Esophagus mucosa (tissue), 1 donor: ENCODE results near the gene KDM4C. TPM values are rescaled to one million over a fixed set of nuclear protein-coding genes. Genes with fewer than 3 reads are reported as not detected.
"Not testable (repeated sequence)": the region's sequence is repeated elsewhere in the genome, so short reads cannot be mapped to it uniquely, and the experiment has no call there.

Experiments used
- ATAC-seq: fragments of 200-7000 bp; cut with Tn5 transposase; one replicate; pipeline ENCODE4 v1.9.1; 2020
- total RNA-seq: library from RNA; stranded (reverse); gene quantifications from one replicate; pipeline ENCODE4 v1.2.4, GENCODE V29; 2023
- donor health status: DM: yes; HTN: yes; CAD: no.

Gene KDM4C
- total RNA-seq, 1 donor from 2014 or later: 19.2 TPM

DNA sequence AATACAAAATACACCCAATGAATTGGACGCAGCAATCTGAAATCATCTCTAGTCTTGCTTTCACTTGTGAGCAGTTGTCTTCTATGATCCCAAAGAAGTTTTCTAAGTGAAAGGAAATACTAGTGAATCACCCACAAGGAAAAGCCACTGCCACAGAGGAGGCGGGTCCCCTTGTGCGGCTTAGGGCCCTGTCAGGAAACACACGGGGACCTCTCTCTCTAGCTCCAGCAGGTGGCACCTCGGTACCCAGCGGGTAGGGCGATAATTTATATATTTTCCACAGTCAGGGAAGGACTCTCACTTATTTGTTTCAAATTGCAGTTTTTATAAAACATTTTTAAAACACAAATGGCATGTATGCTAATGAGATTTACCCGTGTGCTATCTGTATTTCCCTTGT is 417.1 kb downstream of the KDM4C start:
- ATAC-seq: peak; percentile 44

DNA sequence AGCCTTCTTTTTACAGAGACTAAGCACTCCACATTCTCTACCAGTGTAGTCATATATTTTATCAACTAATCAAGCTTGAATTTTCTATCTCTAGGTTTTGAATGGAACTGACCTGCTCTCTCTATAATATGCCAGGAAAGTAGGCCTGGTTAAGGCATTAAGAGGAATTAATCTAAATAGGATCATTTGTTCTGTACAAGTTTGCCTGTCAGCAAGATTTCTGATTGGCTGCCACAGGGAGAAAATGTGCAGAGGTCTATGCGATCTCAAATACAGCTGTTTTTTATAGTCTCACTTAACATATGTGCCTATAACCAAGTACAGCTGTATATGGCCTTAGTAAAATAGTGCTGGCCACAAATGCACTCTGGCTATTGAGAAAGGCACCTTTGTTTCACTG is 418.8 kb downstream of the KDM4C start:
- ATAC-seq: no peak

GRCh38 chr9:7177383-7177782 is 419.6 kb downstream of the KDM4C start:
- no peak for ATAC-seq

GRCh38 chr9:7178729-7179128 is 421.0 kb downstream of the KDM4C start:
- no peak for ATAC-seq

DNA sequence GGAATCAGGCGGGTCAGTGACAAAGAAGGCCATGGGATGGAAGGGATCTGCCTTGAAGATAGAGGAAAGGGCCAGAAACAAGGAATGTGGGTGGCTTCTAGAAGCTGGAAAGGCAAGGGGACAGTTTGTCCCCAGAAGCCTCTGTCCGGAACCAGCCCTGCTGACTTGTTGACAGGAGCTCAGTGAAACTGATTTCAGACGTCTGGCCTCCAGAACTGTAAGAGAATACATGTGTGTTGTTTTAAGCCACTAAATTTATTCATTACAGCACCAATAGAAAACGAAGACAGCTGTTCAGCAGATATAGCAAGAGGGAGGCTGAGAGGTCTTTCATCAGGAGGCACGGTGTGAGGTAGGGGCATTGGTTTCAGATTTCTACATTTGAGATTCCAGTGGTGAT is 422.5 kb downstream of the KDM4C start:
- no peak for ATAC-seq

- ATAC-seq: not testable (repeated sequence)
Measured at GRCh38 chr9:7183139-7183538, 425.4 kb downstream of the KDM4C start.

- ATAC-seq: peak; percentile 76
Measured at GRCh38 chr9:7185612-7186011, 427.8 kb downstream of the KDM4C start.

- ATAC-seq: peak; percentile 48
Measured at GRCh38 chr9:7186175-7186574, 428.4 kb downstream of the KDM4C start.

DNA sequence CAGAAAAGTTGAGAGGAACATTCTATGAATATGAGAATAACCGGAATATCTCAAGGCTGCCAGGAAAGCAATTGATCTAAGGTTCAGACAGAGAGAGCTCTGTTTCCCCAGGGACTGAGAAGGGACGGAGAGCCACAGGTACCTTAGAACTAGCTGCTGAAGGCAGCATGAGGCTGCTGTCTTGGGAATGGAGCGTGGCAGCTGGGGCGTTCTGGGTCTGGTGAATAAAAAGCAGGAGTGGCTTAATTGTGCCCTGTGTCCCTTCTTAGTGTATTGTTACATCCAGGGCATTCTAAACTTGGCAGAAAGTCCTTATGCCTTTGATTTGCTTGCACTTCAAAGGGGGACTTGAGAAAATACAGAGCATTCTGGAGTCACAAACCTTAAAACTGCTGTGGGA is 434.5 kb downstream of the KDM4C start:
- no peak for ATAC-seq

DNA sequence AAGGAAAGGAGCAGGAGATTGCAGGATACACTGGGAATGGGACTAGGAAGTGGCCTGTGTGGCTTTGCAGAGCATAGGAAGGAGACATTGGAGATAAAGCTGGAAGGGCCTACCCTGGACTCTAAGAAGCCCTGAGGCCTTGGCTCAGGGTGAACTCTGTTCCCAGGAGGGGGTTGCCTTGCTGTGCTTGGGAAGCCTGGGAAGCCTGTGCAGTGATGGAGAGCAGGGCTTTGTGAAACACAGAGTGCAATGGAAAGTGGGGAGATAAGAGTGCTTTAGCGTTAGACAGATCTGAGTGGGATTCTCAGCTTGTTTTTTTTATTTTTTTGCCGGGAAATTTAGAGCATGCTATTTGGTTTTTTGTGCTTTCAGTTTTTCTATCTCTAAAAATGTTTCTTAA is 437.8 kb downstream of the KDM4C start:
- no peak for ATAC-seq

DNA sequence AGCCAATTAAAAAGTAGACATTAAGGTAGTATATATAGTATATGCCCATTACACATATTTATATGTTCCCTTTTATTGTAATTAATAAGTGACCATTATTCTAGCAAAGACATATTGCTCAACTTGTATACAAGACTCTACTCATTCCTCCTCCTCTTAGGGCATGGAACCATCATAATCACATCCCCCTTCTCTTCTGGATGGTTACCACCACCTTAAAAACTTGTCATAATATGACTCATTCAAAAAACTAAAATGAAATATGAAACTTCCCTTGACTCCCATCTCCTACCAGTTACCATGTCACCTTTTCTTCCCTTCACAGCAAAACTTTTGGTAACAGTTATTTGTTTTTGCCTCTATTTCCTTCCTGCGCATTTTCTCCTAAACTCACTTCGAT is 438.7 kb downstream of the KDM4C start:
- no peak for ATAC-seq

GRCh38 chr9:7201196-7201595 is 443.4 kb downstream of the KDM4C start:
- no peak for ATAC-seq

GRCh38 chr9:7205806-7206205 is 448.0 kb downstream of the KDM4C start:
- ATAC-seq: no peak

GRCh38 chr9:7206221-7206758 is 448.5 kb downstream of the KDM4C start:
- ATAC-seq: no peak

- ATAC-seq: no peak
Measured at GRCh38 chr9:7209016-7209715, 451.4 kb downstream of the KDM4C start.

DNA sequence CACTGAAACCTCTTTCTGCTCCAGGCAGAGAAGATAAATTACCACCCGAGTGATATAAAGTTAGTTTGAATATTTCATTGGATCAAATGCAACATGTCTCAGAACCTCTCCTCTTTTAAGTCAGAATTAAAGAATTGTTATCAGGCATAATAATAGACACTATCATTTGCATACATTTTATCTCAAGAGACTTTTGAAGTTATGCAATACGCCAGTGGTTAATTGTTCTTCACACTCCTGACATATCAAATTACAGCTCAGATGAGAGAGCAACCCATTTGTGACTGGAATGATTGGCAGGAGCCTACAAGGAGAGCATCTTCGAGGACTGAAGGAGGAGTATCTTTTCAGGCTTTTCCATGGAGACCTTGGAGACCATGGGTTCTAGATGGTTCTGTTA is 452.2 kb downstream of the KDM4C start:
- ATAC-seq: no peak

- no peak for ATAC-seq
Measured at GRCh38 chr9:7210854-7211637, 453.3 kb downstream of the KDM4C start.

DNA sequence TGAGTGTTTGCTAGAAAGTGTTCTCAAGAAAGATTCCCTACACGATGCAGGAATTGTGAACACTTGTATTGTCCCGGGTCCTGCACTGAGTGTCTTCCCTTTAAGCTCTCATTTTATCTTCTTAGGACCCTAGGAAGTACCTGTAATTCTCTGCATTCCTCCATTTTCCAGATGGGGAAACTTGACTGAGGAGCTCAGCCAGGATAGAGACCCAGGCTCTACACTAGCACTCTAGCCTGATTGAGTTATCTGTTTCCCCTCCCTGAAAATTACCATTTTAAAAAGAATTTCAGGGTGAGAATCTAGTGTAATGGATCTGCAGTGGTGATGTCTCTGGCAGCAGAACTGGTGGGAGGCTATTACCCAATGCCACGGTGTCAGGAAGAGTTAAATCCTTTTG is 453.9 kb downstream of the KDM4C start:
- ATAC-seq: no peak

GRCh38 chr9:7212101-7212500 is 454.3 kb downstream of the KDM4C start:
- ATAC-seq: no peak

GRCh38 chr9:7216004-7216841 is 458.4 kb downstream of the KDM4C start:
- ATAC-seq: peak; percentile 97

DNA sequence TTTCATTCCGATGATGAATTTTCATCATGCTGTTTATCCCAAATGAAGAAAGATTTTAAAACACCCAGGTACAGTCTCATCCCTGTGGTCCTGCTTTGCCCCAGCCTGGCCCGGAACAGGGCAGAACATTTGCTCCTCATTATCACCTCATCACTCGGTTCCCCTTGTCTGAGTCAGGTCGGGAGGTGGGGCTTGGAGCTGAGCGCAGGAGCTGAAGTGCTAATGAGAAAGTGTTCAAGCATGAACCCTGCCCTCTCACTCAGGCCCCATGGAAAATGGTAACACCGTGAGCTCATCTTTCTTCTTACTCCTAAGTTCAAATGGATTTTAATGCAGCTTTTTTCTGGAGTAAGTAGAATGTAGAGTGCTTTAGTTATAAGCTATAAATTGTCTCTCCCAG is 466.2 kb downstream of the KDM4C start:
- ATAC-seq: peak; percentile 22
